ENCODE results near the gene RFX3. TPM values are rescaled to one million over a fixed set of nuclear protein-coding genes. Genes with fewer than 3 reads are reported as not detected.

RFX3 gene
- total RNA-seq, 2 experiments from 2014 or later: 22.9 to 24.8 TPM

- intact Hi-C loops (cut with DNase I, micrococcal nuclease): loop anchor here in 1 of 2 experiments (10.0 kb wide), 1 partner anchor 1139 kb away; no protein-coding TSS in a partner anchor
- H3K36me3 Mint-ChIP-seq (ENCODE audit: low read depth): peaks cover 46% of the 10 kb centered on the region
These were observed 290.3 kb downstream of the RFX3 start for GRCh38 chr9:3235497-3235896.

GRCh38 chr9:3224931-3225330 is 300.9 kb downstream of the RFX3 start:
- no peak for DNase-seq
- H3K9me3 ChIP-seq (ENCODE audit: control insufficient read depth in 1 of 2, insufficient read depth in 1 of 2, low read length in 2 of 2): no peaks in the 10 kb centered on the region
- H3K9me3 Mint-ChIP-seq: no peaks in the 10 kb centered on the region
- intact Hi-C loops (cut with DNase I, micrococcal nuclease): no loop called here
- ChIA-PET CTCF (interaction anchor here (1.1 to 1.3 kb wide), 2 partner anchors 9 to 1114 kb away, joined by 3 to 4 read pairs; no protein-coding TSS in a partner anchor), POLR2A (no interaction called here)
- no peaks in the 10 kb centered on the region for H3K4me1 Mint-ChIP-seq (ENCODE audit: low read depth)
- H3K36me3 ChIP-seq (ENCODE audit: insufficient read depth, low read length): peaks cover 16% of the 10 kb centered on the region
- H3K27ac ChIP-seq (ENCODE audit: low read depth in 1 of 2, low read length in 2 of 2): no peak overlapping the region
- no peak overlapping the region for H3K4me3 ChIP-seq (ENCODE audit: low read length)
- H3K27ac Mint-ChIP-seq: no peak overlapping the region
- ATAC-seq (ENCODE audit: poor library complexity): no peak
- no peak for TF ChIP-seq CTCF (IDR thresholded peaks at IDR 0.05)
- peaks cover 40% of the 10 kb centered on the region for H3K36me3 Mint-ChIP-seq (ENCODE audit: low read depth)
- no peaks in the 10 kb centered on the region for H3K27me3 Mint-ChIP-seq
- no peak overlapping the region for H3K4me3 Mint-ChIP-seq
- H3K4me1 ChIP-seq (ENCODE audit: insufficient read depth, low read length): no peaks in the 10 kb centered on the region
- no peaks in the 10 kb centered on the region for H3K27me3 ChIP-seq (ENCODE audit: control insufficient read depth in 1 of 2, insufficient read depth in 2 of 2, low read length in 2 of 2)

More at GRCh38 chr9:3235497-3235896, 290.3 kb downstream of the RFX3 start:
- POLR2A ChIA-PET: no interaction called here
- H3K4me3 ChIP-seq (ENCODE audit: low read length): no peak overlapping the region
- no peaks in the 10 kb centered on the region for H3K27me3 ChIP-seq (ENCODE audit: control insufficient read depth in 1 of 2, insufficient read depth in 2 of 2, low read length in 2 of 2)
- H3K4me1 Mint-ChIP-seq (ENCODE audit: low read depth): no peaks in the 10 kb centered on the region
- TF ChIP-seq CTCF (IDR thresholded peaks at IDR 0.05): no peak
- no peak overlapping the region for H3K27ac Mint-ChIP-seq
- no peak overlapping the region for H3K27ac ChIP-seq (ENCODE audit: low read depth in 1 of 2, low read length in 2 of 2)
- H3K9me3 ChIP-seq (ENCODE audit: control insufficient read depth in 1 of 2, insufficient read depth in 1 of 2, low read length in 2 of 2): no peaks in the 10 kb centered on the region
- no peak overlapping the region for H3K4me3 Mint-ChIP-seq
- DNase-seq: no peak
- no peaks in the 10 kb centered on the region for H3K4me1 ChIP-seq (ENCODE audit: insufficient read depth, low read length)
- no peaks in the 10 kb centered on the region for H3K27me3 Mint-ChIP-seq
- H3K36me3 ChIP-seq (ENCODE audit: insufficient read depth, low read length): peaks cover 22% of the 10 kb centered on the region
- ATAC-seq (ENCODE audit: poor library complexity): no peak
- CTCF ChIA-PET: no interaction called here
- H3K9me3 Mint-ChIP-seq: no peaks in the 10 kb centered on the region

- Mint-ChIP-seq H3K4me1 (ENCODE audit: low read depth) (no peaks in the 10 kb centered on the region), H3K27ac (no peak overlapping the region), H3K36me3 (ENCODE audit: low read depth) (no peaks in the 10 kb centered on the region), H3K27me3 (peaks cover 10% of the 10 kb centered on the region), H3K9me3 (no peaks in the 10 kb centered on the region), H3K4me3 (no peak overlapping the region)
- ChIA-PET POLR2A (no interaction called here), CTCF (interaction anchor here (1.2 kb wide), 1 partner anchor 9 kb away, joined by 4 read pairs; no protein-coding TSS in a partner anchor)
- H3K9me3 ChIP-seq (ENCODE audit: control insufficient read depth in 1 of 2, insufficient read depth in 1 of 2, low read length in 2 of 2): no peaks in the 10 kb centered on the region
- DNase-seq (no peak), ATAC-seq (ENCODE audit: poor library complexity) (no peak)
- no peak overlapping the region for H3K4me3 ChIP-seq (ENCODE audit: low read length)
- H3K27me3 ChIP-seq (ENCODE audit: control insufficient read depth in 1 of 2, insufficient read depth in 2 of 2, low read length in 2 of 2): no peaks in the 10 kb centered on the region
- no peaks in the 10 kb centered on the region for H3K4me1 ChIP-seq (ENCODE audit: insufficient read depth, low read length)
- no peak overlapping the region for H3K27ac ChIP-seq (ENCODE audit: low read depth in 1 of 2, low read length in 2 of 2)
- no peaks in the 10 kb centered on the region for H3K36me3 ChIP-seq (ENCODE audit: insufficient read depth, low read length)
- intact Hi-C loops (cut with DNase I, micrococcal nuclease): no loop called here
- no peak for TF ChIP-seq CTCF (IDR thresholded peaks at IDR 0.05)
These were observed 310.1 kb downstream of the RFX3 start for GRCh38 chr9:3215658-3216057.
